ENCODE results near the gene USP24. TPM values are rescaled to one million over a fixed set of nuclear protein-coding genes. Genes with fewer than 3 reads are reported as not detected.

The USP24 gene
- total RNA-seq, 2 donors from 2014 or later, result 31.8 to 34.9 TPM

DNA sequence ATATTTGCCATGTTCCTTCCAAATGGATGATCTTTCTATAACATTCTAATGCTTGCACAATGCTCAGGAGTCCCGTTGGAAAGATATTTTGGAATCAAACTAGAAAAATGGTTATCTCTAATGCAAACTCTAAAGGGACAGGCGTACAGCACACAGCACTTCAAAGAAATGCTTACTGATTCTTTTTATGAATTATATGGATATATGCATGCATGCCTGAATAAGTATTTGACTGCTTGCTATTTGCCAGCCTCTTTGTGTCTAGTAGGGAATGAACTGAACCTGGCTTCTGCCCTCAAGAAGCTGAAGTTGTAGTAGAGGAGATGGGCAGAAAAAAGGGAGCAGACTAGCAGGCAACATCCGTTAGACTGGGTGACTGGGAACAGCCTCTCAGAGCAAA is 127.7 kb downstream of the USP24 start:
- no peak for DNase-seq
- Histone ChIP-seq H3K9me3 (no peaks in the 10 kb centered on the region), H3K4me1 (no peaks in the 10 kb centered on the region), H3K4me3 (no peak overlapping the region), H3K27me3 (no peaks in the 10 kb centered on the region), H3K27ac (no peak overlapping the region), H3K9ac (ENCODE audit: low read depth in 2 of 2, low read length in 2 of 2) (no peak overlapping the region), H3K36me3 (peaks cover 27% of the 10 kb centered on the region)
- TF ChIP-seq, protein P1, sequence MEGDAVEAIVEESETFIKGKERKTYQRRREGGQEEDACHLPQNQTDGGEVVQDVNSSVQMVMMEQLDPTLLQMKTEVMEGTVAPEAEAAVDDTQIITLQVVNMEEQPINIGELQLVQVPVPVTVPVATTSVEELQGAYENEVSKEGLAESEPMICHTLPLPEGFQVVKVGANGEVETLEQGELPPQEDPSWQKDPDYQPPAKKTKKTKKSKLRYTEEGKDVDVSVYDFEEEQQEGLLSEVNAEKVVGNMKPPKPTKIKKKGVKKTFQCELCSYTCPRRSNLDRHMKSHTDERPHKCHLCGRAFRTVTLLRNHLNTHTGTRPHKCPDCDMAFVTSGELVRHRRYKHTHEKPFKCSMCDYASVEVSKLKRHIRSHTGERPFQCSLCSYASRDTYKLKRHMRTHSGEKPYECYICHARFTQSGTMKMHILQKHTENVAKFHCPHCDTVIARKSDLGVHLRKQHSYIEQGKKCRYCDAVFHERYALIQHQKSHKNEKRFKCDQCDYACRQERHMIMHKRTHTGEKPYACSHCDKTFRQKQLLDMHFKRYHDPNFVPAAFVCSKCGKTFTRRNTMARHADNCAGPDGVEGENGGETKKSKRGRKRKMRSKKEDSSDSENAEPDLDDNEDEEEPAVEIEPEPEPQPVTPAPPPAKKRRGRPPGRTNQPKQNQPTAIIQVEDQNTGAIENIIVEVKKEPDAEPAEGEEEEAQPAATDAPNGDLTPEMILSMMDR (IDR thresholded peaks at IDR 0.05), result no peak
- intact Hi-C loops (cut with DNase I), result no loop called here

DNA sequence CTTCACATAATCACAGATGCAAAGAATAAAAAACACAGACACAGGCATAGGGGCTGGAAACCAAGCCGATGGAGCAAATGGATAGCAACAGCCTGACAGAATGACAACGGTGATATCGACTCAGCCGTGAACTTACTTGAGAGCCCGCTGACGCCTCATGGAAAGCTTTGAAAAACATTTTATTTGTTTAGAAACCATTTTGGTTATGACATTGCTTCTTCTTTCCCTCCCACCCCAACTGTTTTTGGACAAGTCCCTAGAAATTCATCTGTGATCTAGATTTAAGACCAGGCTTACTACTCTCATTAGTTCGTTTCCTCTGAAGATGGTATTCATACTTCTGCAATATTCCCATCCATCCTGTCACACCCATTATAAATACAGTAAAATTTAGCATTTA is 130.9 kb downstream of the USP24 start:
- Histone ChIP-seq H3K9ac (ENCODE audit: low read depth in 2 of 2, low read length in 2 of 2) (no peak overlapping the region), H3K4me3 (no peak overlapping the region), H3K27me3 (no peaks in the 10 kb centered on the region), H3K9me3 (no peaks in the 10 kb centered on the region), H3K36me3 (peaks cover 39% of the 10 kb centered on the region), H3K4me1 (no peaks in the 10 kb centered on the region), H3K27ac (no peak overlapping the region)
- intact Hi-C loops (cut with DNase I), result loop anchor here (5.0 kb wide), 1 partner anchor 48 kb away; no protein-coding TSS in a partner anchor
- TF ChIP-seq, protein P1 (IDR thresholded peaks at IDR 0.05), result no peak
- no peak for DNase-seq

DNA sequence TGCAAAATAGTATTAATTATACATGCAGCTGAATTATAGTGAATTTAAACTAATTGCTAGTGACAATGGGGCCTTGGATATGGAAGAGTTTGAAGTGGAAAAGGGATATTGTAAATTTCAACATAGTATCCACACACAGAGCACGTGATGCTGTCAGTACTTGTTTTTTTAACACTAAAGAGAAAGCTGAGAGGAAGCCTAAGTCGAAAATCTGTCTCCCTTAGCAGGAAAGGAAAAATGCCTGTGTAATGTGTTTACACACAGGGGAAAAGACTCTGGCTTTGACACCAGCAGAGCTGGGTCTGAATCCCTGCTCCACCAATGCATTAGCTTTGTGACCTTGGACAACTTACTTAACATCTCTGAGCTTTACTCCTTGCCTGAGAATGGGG is 133.3 kb downstream of the USP24 start:
- intact Hi-C loops (cut with DNase I), result loop anchor here (5.0 kb wide), 1 partner anchor 50 kb away; no protein-coding TSS in a partner anchor
- Histone ChIP-seq H3K9ac (ENCODE audit: low read depth in 2 of 2, low read length in 2 of 2) (no peak overlapping the region), H3K4me3 (no peak overlapping the region), H3K27me3 (no peaks in the 10 kb centered on the region), H3K36me3 (peaks cover 39% of the 10 kb centered on the region), H3K4me1 (no peaks in the 10 kb centered on the region), H3K27ac (no peak overlapping the region), H3K9me3 (no peaks in the 10 kb centered on the region)
- no peak for DNase-seq
- TF ChIP-seq, protein P1 (IDR thresholded peaks at IDR 0.05), result no peak

DNA sequence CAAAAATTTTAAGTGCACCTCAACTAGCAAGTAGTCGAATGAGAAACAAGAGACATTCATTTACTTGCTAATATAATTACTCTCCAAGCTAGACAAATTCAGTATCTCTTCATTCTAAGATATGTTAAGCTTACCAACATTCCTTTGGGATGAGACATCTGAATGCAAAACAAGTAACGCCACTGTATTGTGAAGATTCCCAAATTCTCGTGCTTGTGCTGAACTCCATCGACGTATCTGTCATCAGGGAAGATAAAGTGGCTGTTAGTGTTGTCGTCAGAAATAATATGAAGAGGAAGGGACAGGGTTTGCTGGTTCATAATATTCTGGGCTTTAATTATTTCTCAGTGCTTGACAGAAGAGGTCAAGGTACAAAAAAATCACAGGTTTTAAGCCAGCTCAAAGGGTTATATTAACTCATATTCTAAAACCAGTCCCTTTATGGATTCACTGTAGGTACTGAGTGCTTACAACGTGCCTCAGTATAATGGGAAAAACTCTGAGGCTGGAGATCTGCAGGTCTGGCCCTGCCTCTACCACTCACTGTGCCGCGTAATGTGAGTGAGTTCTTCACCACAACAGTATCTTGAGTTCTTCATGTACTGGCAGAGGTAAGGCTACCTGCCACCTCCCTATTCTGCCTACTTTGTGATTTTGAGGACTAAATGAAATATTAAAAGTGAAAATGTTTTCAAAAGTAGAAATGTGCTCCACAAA is 133.8 kb downstream of the USP24 start:
- H3K27ac ChIP-seq, result no peak overlapping the region

DNA sequence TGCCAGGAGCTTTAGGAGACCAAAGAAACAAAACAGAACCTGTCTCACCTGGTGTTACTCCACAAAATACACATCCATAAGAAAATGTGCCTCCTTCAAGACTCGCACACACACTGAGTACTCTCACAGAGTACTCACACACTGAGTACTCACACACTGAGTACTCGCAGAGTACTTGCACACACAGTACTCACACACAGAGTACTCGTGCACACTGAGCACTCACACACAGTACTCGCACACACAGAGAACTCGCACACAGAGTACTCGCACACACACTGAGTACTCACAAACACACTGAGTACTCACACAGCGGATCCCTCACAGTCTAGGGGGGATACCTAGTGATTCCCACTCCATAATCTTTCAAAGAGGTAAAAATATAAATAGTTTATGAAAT is 135.5 kb downstream of the USP24 start:
- intact Hi-C loops (cut with DNase I), result loop anchor here (5.0 kb wide), 1 partner anchor 53 kb away; no protein-coding TSS in a partner anchor
- TF ChIP-seq, protein P1 (IDR thresholded peaks at IDR 0.05), result no peak
- Histone ChIP-seq H3K4me3 (no peak overlapping the region), H3K36me3 (peaks cover 29% of the 10 kb centered on the region), H3K4me1 (no peaks in the 10 kb centered on the region), H3K27ac (no peak overlapping the region), H3K9me3 (no peaks in the 10 kb centered on the region), H3K27me3 (no peaks in the 10 kb centered on the region), H3K9ac (ENCODE audit: low read depth in 2 of 2, low read length in 2 of 2) (no peak overlapping the region)
- DNase-seq, result no peak

More for the DNA sequence above, 133.8 kb downstream of the USP24 start:
- no peaks in the 10 kb centered on the region for H3K4me1 ChIP-seq
- no peaks in the 10 kb centered on the region for H3K9me3 ChIP-seq
- no peaks in the 10 kb centered on the region for H3K27me3 ChIP-seq
- TF ChIP-seq, protein P1 (IDR thresholded peaks at IDR 0.05), result no peak
- no peak for DNase-seq
- no peak overlapping the region for H3K4me3 ChIP-seq
- intact Hi-C loops (cut with DNase I), result loop anchor here (5.0 kb wide), 1 partner anchor 51 kb away; no protein-coding TSS in a partner anchor
- H3K36me3 ChIP-seq, result peaks cover 39% of the 10 kb centered on the region
- no peak overlapping the region for H3K9ac ChIP-seq (ENCODE audit: low read depth in 2 of 2, low read length in 2 of 2)

All from colonic mucosa (tissue), 4 donors.